ENCODE results near the gene P2RX5. TPM values are rescaled to one million over a fixed set of nuclear protein-coding genes. Genes with fewer than 3 reads are reported as not detected.

Gene P2RX5, protein sequence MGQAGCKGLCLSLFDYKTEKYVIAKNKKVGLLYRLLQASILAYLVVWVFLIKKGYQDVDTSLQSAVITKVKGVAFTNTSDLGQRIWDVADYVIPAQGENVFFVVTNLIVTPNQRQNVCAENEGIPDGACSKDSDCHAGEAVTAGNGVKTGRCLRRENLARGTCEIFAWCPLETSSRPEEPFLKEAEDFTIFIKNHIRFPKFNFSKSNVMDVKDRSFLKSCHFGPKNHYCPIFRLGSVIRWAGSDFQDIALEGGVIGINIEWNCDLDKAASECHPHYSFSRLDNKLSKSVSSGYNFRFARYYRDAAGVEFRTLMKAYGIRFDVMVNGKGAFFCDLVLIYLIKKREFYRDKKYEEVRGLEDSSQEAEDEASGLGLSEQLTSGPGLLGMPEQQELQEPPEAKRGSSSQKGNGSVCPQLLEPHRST
- total RNA-seq (10 to 100 TPM in 6 of 9 donors, 1 to 10 TPM in 3; 5.4 to 66.4 (median 14.3) TPM), polyA plus RNA-seq (100 to 1,000 TPM in 1 of 2 donors, 10 to 100 TPM in 1; 13.1 to 108 TPM)
- long read RNA-seq, donor 1, transcript P2RX5-201 (12 exons, 2,309 nt): major isoform, 13 of 31 reads
- long read RNA-seq, donor 1, partial matches to known transcripts: 3 of 31 reads
- long read RNA-seq, donor 1, other reads (novel, unspliced or antisense): 7 of 31 reads
- long read RNA-seq, donor 2, transcript P2RX5-202 (11 exons, 2,031 nt): minor isoform, 5 of 32 reads
- long read RNA-seq, donor 2, transcript P2RX5-209 (12 exons, 1,642 nt): minor isoform, 5 of 32 reads
- long read RNA-seq, donor 2, transcript P2RX5-203 (12 exons, 1,998 nt): major isoform, 7 of 32 reads
- long read RNA-seq, donor 2, partial matches to known transcripts: 3 of 32 reads
- long read RNA-seq, donor 2, other reads (novel, unspliced or antisense): 7 of 32 reads
- long read RNA-seq, donor 3, transcript P2RX5-202 (11 exons, 2,031 nt): minor isoform, 19 of 71 reads
- long read RNA-seq, donor 3, transcript P2RX5-201 (12 exons, 2,309 nt): major isoform, 24 of 71 reads
- long read RNA-seq, donor 3, transcript P2RX5-203 (12 exons, 1,998 nt): minor isoform, 11 of 71 reads
- long read RNA-seq, donor 3, partial matches to known transcripts: 3 of 71 reads
- long read RNA-seq, donor 3, other reads (novel, unspliced or antisense): 9 of 71 reads

DNA sequence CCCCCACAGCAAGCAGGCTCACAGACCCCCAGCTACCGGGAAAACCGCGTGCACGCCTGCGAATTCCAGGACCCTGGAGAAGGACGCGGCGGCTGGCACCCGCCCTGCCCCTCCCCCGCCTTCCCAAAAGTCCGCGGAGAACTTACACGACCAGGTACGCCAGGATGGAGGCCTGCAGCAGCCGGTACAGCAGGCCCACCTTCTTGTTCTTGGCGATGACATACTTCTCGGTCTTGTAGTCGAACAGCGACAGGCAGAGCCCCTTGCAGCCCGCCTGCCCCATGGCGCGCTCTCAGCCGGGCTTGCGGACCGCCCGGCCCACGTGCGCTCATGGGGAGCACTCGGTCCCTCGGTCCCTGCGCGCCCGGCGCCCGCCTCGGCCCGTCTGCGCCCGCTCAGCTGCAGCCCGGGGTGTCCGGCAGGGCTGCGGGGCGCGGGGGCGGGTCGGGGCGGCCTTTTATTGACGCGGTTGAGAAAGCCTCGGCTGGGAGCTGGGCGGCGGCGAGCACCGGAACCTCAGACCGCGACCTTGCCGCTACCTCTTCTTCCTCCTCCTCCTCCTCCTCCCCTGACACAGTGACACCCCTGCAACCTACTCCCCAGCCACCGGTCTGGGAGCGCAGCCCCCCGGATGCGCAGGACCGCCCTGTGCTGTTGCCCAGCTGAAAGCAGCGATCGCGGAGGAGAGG, at the start of gene P2RX5:
TSS of gene P2RX5 (minus strand) at position 433 of the 689 bp plus-strand sequence. CDS start at position 283, 150 bp downstream.
- WGBS, 4 donors: 1% methylated on average over 26 to 65 of the region's 65 CpGs
- Histone ChIP-seq H3K4me1 (peaks cover 0 to 23% (median 8%) of the 10 kb centered on the region in 12 donors), H3K9me3 (peaks cover 0 to 9% (median 0%) of the 10 kb centered on the region in 12 donors), H3K36me3 (no peaks in the 10 kb centered on the region), H3K27me3 (peaks cover 0 to 40% (median 10%) of the 10 kb centered on the region in 9 donors), H3K27ac (peak within 1 kb of the TSS in 11 of 12 donors; percentile 41 to 83 (median 75)), H3K4me3 (peak within 1 kb of the TSS; percentile 24 to 68 (median 52))
- peak; percentile 23 to 54 (median 44) for ATAC-seq
- TF ChIP-seq POLR2A (IDR thresholded peaks at IDR 0.05): no peak
- TF ChIP-seq, protein P1, sequence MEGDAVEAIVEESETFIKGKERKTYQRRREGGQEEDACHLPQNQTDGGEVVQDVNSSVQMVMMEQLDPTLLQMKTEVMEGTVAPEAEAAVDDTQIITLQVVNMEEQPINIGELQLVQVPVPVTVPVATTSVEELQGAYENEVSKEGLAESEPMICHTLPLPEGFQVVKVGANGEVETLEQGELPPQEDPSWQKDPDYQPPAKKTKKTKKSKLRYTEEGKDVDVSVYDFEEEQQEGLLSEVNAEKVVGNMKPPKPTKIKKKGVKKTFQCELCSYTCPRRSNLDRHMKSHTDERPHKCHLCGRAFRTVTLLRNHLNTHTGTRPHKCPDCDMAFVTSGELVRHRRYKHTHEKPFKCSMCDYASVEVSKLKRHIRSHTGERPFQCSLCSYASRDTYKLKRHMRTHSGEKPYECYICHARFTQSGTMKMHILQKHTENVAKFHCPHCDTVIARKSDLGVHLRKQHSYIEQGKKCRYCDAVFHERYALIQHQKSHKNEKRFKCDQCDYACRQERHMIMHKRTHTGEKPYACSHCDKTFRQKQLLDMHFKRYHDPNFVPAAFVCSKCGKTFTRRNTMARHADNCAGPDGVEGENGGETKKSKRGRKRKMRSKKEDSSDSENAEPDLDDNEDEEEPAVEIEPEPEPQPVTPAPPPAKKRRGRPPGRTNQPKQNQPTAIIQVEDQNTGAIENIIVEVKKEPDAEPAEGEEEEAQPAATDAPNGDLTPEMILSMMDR (IDR thresholded peaks at IDR 0.05): no peak
- intact Hi-C loops (cut with DNase I): no loop called here
- DNase-seq: no peak

DNA sequence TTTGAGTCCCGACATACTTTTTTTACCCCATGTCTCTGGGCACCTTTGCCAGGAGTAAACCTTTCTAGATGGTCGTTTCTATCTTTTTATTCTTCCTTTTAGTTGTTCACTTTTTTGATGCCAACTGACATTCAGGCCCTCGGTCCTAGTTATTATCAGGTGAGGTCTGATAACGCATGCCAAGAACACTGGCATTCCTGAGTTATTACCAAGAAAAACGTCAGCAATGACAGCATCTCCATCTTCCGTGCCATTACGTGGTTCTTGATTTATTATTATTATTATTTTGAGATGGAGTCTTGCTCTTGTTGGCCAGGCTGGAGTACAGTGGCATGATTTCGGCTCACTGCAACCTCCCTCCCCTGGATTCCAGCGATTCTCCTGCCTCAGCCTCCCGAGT, 49.1 kb upstream of the P2RX5 start:
- H3K36me3 ChIP-seq: no peaks in the 10 kb centered on the region
- intact Hi-C loops (cut with DNase I): no loop called here
- no peaks in the 10 kb centered on the region for H3K27me3 ChIP-seq
- WGBS, 4 donors: 76 to 83% (median 79%) methylated on average over 10 of the region's 10 CpGs
- no peaks in the 10 kb centered on the region for H3K9me3 ChIP-seq
- ATAC-seq (no peak), DNase-seq (no peak)
- TF ChIP-seq, protein P1 (IDR thresholded peaks at IDR 0.05): no peak
- TF ChIP-seq POLR2A (IDR thresholded peaks at IDR 0.05): no peak
- no peak overlapping the region for H3K27ac ChIP-seq
- H3K4me3 ChIP-seq: no peak overlapping the region
- H3K4me1 ChIP-seq: no peaks in the 10 kb centered on the region

DNA sequence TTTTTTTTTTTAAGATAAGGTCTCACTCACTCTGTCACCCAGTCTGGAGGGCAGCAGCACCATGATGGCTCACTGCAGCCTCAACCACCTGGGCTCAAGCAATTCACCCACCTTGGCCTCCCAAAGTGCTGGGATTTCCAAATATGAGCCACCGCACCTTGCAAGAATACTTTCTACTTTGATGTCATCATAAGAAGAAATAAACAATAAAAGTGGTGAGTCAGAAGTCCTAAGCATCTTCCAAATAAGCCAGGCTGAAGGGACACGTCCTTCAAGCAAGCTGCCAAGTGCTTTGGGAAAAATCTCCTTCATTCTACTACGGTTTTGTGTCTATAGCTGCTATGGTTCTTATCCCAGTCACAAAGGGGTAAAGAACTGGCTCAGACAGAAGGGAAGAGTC, 48.1 kb upstream of the P2RX5 start:
- Histone ChIP-seq H3K36me3 (no peaks in the 10 kb centered on the region), H3K4me1 (no peaks in the 10 kb centered on the region), H3K4me3 (no peak overlapping the region), H3K27ac (no peak overlapping the region), H3K9me3 (no peaks in the 10 kb centered on the region), H3K27me3 (no peaks in the 10 kb centered on the region)
- ATAC-seq (no peak), DNase-seq (no peak)
- 58 to 83% (median 81%) methylated on average over 3 of the region's 3 CpGs for WGBS, 4 donors
- intact Hi-C loops (cut with DNase I): no loop called here
- TF ChIP-seq POLR2A (IDR thresholded peaks at IDR 0.05): no peak
- TF ChIP-seq, protein P1 (IDR thresholded peaks at IDR 0.05): no peak

All from heart left ventricle (tissue), 16 donors.